ENCODE measurements around the gene F2RL3.

Gene F2RL3

GRCh38 chr19:16904599-16904998 is 15.8 kb downstream of the F2RL3 start:
- TF ChIP-seq CTCF (IDR thresholded peaks at IDR 0.05; ENCODE audit: low read length) (no peak), EZH2 (IDR thresholded peaks at IDR 0.05; ENCODE audit: borderline replicate concordance, low read length) (no peak)
- no peak overlapping the region for H3K4me3 ChIP-seq (ENCODE audit: low read depth, low read length, poor library complexity, severe bottlenecking)
- no peaks in the 10 kb centered on the region for H3K9me3 ChIP-seq (ENCODE audit: low read length)
- no peaks in the 10 kb centered on the region for H3K36me3 ChIP-seq (ENCODE audit: insufficient read depth, low read length)
- H2AFZ ChIP-seq (ENCODE audit: low read length): no peak overlapping the region
- H3K9ac ChIP-seq (ENCODE audit: low read length): no peak overlapping the region
- H3K27ac ChIP-seq (ENCODE audit: low read depth, low read length, poor library complexity, severe bottlenecking): no peak overlapping the region
- H3F3A ChIP-seq (ENCODE audit: insufficient read depth, low read length): no peaks in the 10 kb centered on the region
- H3K4me1 ChIP-seq (ENCODE audit: insufficient read depth, low read length, severe bottlenecking): no peaks in the 10 kb centered on the region
- no peak overlapping the region for H3K4me2 ChIP-seq (ENCODE audit: low read length)
- H3K27me3 ChIP-seq (ENCODE audit: insufficient read depth, low read length): no peaks in the 10 kb centered on the region
- no peaks in the 10 kb centered on the region for H4K20me1 ChIP-seq (ENCODE audit: insufficient read depth, low read length)
- H3K79me2 ChIP-seq (ENCODE audit: insufficient read depth, low read length): no peaks in the 10 kb centered on the region
- no peaks in the 10 kb centered on the region for H3K9me2 ChIP-seq (ENCODE audit: low read depth, low read length)

- H3K79me2 ChIP-seq (ENCODE audit: insufficient read depth, low read length): no peaks in the 10 kb centered on the region
- no peak overlapping the region for H3K4me3 ChIP-seq (ENCODE audit: low read depth, low read length, poor library complexity, severe bottlenecking)
- no peak overlapping the region for H3K9ac ChIP-seq (ENCODE audit: low read length)
- H3K27me3 ChIP-seq (ENCODE audit: insufficient read depth, low read length): peaks cover 4% of the 10 kb centered on the region; the same call in 1 of the 2 replicates
- H3K4me1 ChIP-seq (ENCODE audit: insufficient read depth, low read length, severe bottlenecking): no peaks in the 10 kb centered on the region
- H3K4me2 ChIP-seq (ENCODE audit: low read length): no peak overlapping the region
- H3K9me3 ChIP-seq (ENCODE audit: low read length): peaks cover 10% of the 10 kb centered on the region
- TF ChIP-seq EZH2 (IDR thresholded peaks at IDR 0.05; ENCODE audit: borderline replicate concordance, low read length) (no peak), CTCF (IDR thresholded peaks at IDR 0.05; ENCODE audit: low read length) (no peak)
- H3F3A ChIP-seq (ENCODE audit: insufficient read depth, low read length): no peaks in the 10 kb centered on the region
- H4K20me1 ChIP-seq (ENCODE audit: insufficient read depth, low read length): no peaks in the 10 kb centered on the region
- no peaks in the 10 kb centered on the region for H3K9me2 ChIP-seq (ENCODE audit: low read depth, low read length)
- H2AFZ ChIP-seq (ENCODE audit: low read length): no peak overlapping the region
- H3K36me3 ChIP-seq (ENCODE audit: insufficient read depth, low read length): no peaks in the 10 kb centered on the region; the same call in 1 of the 2 replicates
- H3K27ac ChIP-seq (ENCODE audit: low read depth, low read length, poor library complexity, severe bottlenecking): no peak overlapping the region
Observed at GRCh38 chr19:16908759-16909158, 20.0 kb downstream of the F2RL3 start.

GRCh38 chr19:16911046-16911445 is 22.2 kb downstream of the F2RL3 start:
- Histone ChIP-seq H3K27me3 (ENCODE audit: insufficient read depth, low read length) (peaks cover 6% of the 10 kb centered on the region; the same call in 1 of the 2 replicates), H2AFZ (ENCODE audit: low read length) (no peak overlapping the region), H3K4me3 (ENCODE audit: low read depth, low read length, poor library complexity, severe bottlenecking) (no peak overlapping the region), H4K20me1 (ENCODE audit: insufficient read depth, low read length) (no peaks in the 10 kb centered on the region), H3K27ac (ENCODE audit: low read depth, low read length, poor library complexity, severe bottlenecking) (no peak overlapping the region), H3F3A (ENCODE audit: insufficient read depth, low read length) (no peaks in the 10 kb centered on the region), H3K4me1 (ENCODE audit: insufficient read depth, low read length, severe bottlenecking) (no peaks in the 10 kb centered on the region), H3K9ac (ENCODE audit: low read length) (no peak overlapping the region), H3K4me2 (ENCODE audit: low read length) (no peak overlapping the region), H3K36me3 (ENCODE audit: insufficient read depth, low read length) (no peaks in the 10 kb centered on the region; the same call in 1 of the 2 replicates), H3K79me2 (ENCODE audit: insufficient read depth, low read length) (no peaks in the 10 kb centered on the region), H3K9me3 (ENCODE audit: low read length) (peaks cover 10% of the 10 kb centered on the region), H3K9me2 (ENCODE audit: low read depth, low read length) (no peaks in the 10 kb centered on the region)
- TF ChIP-seq EZH2 (IDR thresholded peaks at IDR 0.05; ENCODE audit: borderline replicate concordance, low read length) (no peak), CTCF (IDR thresholded peaks at IDR 0.05; ENCODE audit: low read length) (no peak)

Measured in OCI-LY1 (cell line).